Ureter (tissue), 1 donor: ENCODE measurements around the gene DHODH. TPM values are rescaled to one million over a fixed set of nuclear protein-coding genes. Genes with fewer than 3 reads are reported as not detected.
"Not testable (repeated sequence)": the region's sequence is repeated elsewhere in the genome, so short reads cannot be mapped to it uniquely, and the experiment has no call there.

Experiments used
- DNase-seq: peaks from one replicate; pipeline ENCODE4 v3.0.0-alpha.2; 2020; ENCODE audit warnings: low spot score
- total RNA-seq: library from RNA; stranded (reverse); gene quantifications from one replicate; pipeline ENCODE4 v1.2.4, GENCODE V29; 2023
- donor health status: DM: yes; HTN: yes; CAD: no.

DHODH gene
- total RNA-seq, result 15.8 TPM

- DNase-seq, result peak; percentile 98
Measured at GRCh38 chr16:72008424-72009216, at the start of gene DHODH. TSS of gene DHODH (plus strand) at chr16:72008744. CDS start at chr16:72008765, 21 bp downstream.

- peak; percentile 82 for DNase-seq
Measured at GRCh38 chr16:71961066-71962039, 47.2 kb upstream of the DHODH start.

- DNase-seq, result no peak
Measured at GRCh38 chr16:71963125-71963875, 45.2 kb upstream of the DHODH start.

- DNase-seq, result no peak
Measured at GRCh38 chr16:71965223-71965622, 43.3 kb upstream of the DHODH start.

- no peak for DNase-seq
Measured at GRCh38 chr16:71966932-71967331, 41.6 kb upstream of the DHODH start.

- no peak for DNase-seq
Measured at GRCh38 chr16:71969353-71969752, 39.2 kb upstream of the DHODH start.

GRCh38 chr16:71971571-71971970, 37.0 kb upstream of the DHODH start:
- no peak for DNase-seq

GRCh38 chr16:71972356-71972755, 36.2 kb upstream of the DHODH start:
- DNase-seq, result no peak

GRCh38 chr16:71973001-71973400, 35.5 kb upstream of the DHODH start:
- no peak for DNase-seq

GRCh38 chr16:71974068-71974818, 34.3 kb upstream of the DHODH start:
- no peak for DNase-seq

- DNase-seq, result no peak
Measured at GRCh38 chr16:71985262-71985974, 23.1 kb upstream of the DHODH start.

- no peak for DNase-seq
Measured at GRCh38 chr16:71986131-71986530, 22.4 kb upstream of the DHODH start.

GRCh38 chr16:71995038-71995437, 13.5 kb upstream of the DHODH start:
- no peak for DNase-seq

- DNase-seq, result not testable (repeated sequence)
Measured at GRCh38 chr16:71997578-71997977, 11.0 kb upstream of the DHODH start.

GRCh38 chr16:72001180-72001874, 7.2 kb upstream of the DHODH start:
- no peak for DNase-seq

- no peak for DNase-seq
Measured at GRCh38 chr16:72002619-72003018, 5.9 kb upstream of the DHODH start.

GRCh38 chr16:72008065-72008423, 500 bp upstream of the DHODH start:
- DNase-seq, result not testable (repeated sequence)

GRCh38 chr16:72009779-72010178, 1.2 kb downstream of the DHODH start:
- DNase-seq, result no peak

- DNase-seq, result no peak
Measured at GRCh38 chr16:72012607-72013006, 4.1 kb downstream of the DHODH start.

GRCh38 chr16:72013389-72013788, 4.8 kb downstream of the DHODH start:
- DNase-seq, result no peak
